ENCODE measurements around the gene STAMBPL1.

DNA sequence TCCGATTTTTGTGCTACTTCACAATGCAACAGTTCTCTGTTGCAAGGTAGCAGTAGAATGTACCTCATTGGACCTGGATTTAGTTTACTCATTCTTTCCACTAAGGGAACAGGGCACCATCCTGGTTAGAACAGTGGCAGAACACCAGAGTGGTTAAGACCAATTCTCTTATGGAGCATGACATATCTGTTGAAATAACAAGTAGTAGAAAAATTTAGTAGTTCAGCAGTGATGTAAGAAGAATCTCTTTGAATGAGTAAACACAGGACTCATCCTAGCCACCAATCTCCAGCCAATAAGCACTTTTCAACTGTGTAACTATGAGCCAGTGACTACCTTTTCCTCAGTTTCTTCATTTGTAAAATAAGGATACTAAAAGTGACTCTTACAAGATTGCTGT is 30.8 kb upstream of the STAMBPL1 start:
- TF ChIP-seq POLR2AphosphoS5 (IDR thresholded peaks at IDR 0.05) (no peak), POLR2A (IDR thresholded peaks at IDR 0.05) (no peak)
- TF ChIP-seq, protein P1, sequence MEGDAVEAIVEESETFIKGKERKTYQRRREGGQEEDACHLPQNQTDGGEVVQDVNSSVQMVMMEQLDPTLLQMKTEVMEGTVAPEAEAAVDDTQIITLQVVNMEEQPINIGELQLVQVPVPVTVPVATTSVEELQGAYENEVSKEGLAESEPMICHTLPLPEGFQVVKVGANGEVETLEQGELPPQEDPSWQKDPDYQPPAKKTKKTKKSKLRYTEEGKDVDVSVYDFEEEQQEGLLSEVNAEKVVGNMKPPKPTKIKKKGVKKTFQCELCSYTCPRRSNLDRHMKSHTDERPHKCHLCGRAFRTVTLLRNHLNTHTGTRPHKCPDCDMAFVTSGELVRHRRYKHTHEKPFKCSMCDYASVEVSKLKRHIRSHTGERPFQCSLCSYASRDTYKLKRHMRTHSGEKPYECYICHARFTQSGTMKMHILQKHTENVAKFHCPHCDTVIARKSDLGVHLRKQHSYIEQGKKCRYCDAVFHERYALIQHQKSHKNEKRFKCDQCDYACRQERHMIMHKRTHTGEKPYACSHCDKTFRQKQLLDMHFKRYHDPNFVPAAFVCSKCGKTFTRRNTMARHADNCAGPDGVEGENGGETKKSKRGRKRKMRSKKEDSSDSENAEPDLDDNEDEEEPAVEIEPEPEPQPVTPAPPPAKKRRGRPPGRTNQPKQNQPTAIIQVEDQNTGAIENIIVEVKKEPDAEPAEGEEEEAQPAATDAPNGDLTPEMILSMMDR (IDR thresholded peaks at IDR 0.05): no peak
